ENCODE measurements around the gene TLE1.

DNA sequence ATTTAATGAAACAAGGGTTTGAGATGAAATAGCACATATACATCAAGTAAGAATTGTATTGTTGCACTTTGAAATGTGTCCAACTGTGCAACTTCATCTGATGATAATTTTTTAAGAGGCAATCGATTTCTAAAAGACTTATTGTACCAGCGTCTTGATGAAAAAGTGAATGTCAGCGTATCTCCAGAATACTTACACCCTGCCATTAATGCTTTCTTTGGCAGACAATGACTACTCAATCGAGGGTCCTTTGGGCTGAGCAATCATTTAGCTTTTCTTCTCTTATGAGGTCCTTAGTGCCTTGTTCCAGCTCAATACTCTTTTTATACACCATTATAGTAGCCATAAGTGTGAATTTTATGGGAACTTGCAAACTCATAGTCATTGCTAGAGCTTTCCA, 4.7 kb downstream of the TLE1 start:
- TF ChIP-seq, protein P1, sequence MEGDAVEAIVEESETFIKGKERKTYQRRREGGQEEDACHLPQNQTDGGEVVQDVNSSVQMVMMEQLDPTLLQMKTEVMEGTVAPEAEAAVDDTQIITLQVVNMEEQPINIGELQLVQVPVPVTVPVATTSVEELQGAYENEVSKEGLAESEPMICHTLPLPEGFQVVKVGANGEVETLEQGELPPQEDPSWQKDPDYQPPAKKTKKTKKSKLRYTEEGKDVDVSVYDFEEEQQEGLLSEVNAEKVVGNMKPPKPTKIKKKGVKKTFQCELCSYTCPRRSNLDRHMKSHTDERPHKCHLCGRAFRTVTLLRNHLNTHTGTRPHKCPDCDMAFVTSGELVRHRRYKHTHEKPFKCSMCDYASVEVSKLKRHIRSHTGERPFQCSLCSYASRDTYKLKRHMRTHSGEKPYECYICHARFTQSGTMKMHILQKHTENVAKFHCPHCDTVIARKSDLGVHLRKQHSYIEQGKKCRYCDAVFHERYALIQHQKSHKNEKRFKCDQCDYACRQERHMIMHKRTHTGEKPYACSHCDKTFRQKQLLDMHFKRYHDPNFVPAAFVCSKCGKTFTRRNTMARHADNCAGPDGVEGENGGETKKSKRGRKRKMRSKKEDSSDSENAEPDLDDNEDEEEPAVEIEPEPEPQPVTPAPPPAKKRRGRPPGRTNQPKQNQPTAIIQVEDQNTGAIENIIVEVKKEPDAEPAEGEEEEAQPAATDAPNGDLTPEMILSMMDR (IDR thresholded peaks at IDR 0.05; ENCODE audit: insufficient read depth, low read length): no peak
- no peak for TF ChIP-seq POLR2AphosphoS5 (IDR thresholded peaks at IDR 0.05; ENCODE audit: low read depth)
- TF ChIP-seq SPI1 (IDR thresholded peaks at IDR 0.05; ENCODE audit: borderline replicate concordance, low read depth): no peak
- TF ChIP-seq, protein P2, sequence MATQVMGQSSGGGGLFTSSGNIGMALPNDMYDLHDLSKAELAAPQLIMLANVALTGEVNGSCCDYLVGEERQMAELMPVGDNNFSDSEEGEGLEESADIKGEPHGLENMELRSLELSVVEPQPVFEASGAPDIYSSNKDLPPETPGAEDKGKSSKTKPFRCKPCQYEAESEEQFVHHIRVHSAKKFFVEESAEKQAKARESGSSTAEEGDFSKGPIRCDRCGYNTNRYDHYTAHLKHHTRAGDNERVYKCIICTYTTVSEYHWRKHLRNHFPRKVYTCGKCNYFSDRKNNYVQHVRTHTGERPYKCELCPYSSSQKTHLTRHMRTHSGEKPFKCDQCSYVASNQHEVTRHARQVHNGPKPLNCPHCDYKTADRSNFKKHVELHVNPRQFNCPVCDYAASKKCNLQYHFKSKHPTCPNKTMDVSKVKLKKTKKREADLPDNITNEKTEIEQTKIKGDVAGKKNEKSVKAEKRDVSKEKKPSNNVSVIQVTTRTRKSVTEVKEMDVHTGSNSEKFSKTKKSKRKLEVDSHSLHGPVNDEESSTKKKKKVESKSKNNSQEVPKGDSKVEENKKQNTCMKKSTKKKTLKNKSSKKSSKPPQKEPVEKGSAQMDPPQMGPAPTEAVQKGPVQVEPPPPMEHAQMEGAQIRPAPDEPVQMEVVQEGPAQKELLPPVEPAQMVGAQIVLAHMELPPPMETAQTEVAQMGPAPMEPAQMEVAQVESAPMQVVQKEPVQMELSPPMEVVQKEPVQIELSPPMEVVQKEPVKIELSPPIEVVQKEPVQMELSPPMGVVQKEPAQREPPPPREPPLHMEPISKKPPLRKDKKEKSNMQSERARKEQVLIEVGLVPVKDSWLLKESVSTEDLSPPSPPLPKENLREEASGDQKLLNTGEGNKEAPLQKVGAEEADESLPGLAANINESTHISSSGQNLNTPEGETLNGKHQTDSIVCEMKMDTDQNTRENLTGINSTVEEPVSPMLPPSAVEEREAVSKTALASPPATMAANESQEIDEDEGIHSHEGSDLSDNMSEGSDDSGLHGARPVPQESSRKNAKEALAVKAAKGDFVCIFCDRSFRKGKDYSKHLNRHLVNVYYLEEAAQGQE (IDR thresholded peaks at IDR 0.05; ENCODE audit: insufficient replicate concordance, low read depth): no peak
- TF ChIP-seq GABPA (IDR thresholded peaks at IDR 0.05; ENCODE audit: low read depth): no peak
